MM.1S (cell line): ENCODE results near the gene PLD3.

Source experiments
- DNase-seq: peaks from one replicate; pipeline ENCODE4 v3.0.0-alpha.2; 2015
- H2AFZ ChIP-seq: fragments of 300-600 bp; sonication (generic); 2 replicates; pipeline ENCODE4 v1.6.0; 2016; ENCODE audit warnings: antibody characterized with exemption, low read length
- H3F3A ChIP-seq: fragments of 300-600 bp; sonication (generic); 2 replicates; pipeline ENCODE4 v1.6.1; 2016; ENCODE audit warnings: mild to moderate bottlenecking, antibody characterized with exemption, low read length, moderate library complexity, mixed read lengths; ENCODE audit not compliant: insufficient read depth
- H3K27ac ChIP-seq: fragments of 300-600 bp; sonication (generic); 2 replicates; pipeline ENCODE4 v1.5.1; 2016; ENCODE audit warnings: mild to moderate bottlenecking, low read length
- H3K27me3 ChIP-seq: fragments of 300-600 bp; sonication (generic); replicated peaks from 2 replicates; pipeline ENCODE4 v1.6.0; 2016; ENCODE audit warnings: low read length; ENCODE audit not compliant: insufficient read depth
- H3K36me3 ChIP-seq: fragments of 300-600 bp; sonication (generic); replicated peaks from 2 replicates; pipeline ENCODE4 v1.6.1; 2016; ENCODE audit warnings: mild to moderate bottlenecking, low read length, mixed read lengths; ENCODE audit not compliant: insufficient read depth
- H3K4me1 ChIP-seq: fragments of 300-600 bp; sonication (generic); 2 replicates; pipeline ENCODE4 v1.6.1; 2016; ENCODE audit warnings: low read length, mixed read lengths
- H3K4me2 ChIP-seq: fragments of 300-600 bp; sonication (generic); 2 replicates; pipeline ENCODE4 v1.6.0; 2016; ENCODE audit warnings: low read depth, low read length
- H3K4me3 ChIP-seq: fragments of 300-600 bp; sonication (generic); 2 replicates; pipeline ENCODE4 v1.5.1; 2016; ENCODE audit warnings: low read length, mixed read lengths
- H3K79me2 ChIP-seq: fragments of 300-600 bp; sonication (generic); 2 replicates; pipeline ENCODE4 v1.6.1; 2016; ENCODE audit warnings: mixed run types, low read length, mixed read lengths
- H3K9ac ChIP-seq: fragments of 300-600 bp; sonication (generic); 2 replicates; pipeline ENCODE4 v1.6.1; 2016; ENCODE audit warnings: low read length, mixed read lengths
- H3K9me2 ChIP-seq: fragments of 300-600 bp; sonication (generic); replicated peaks from 2 replicates; pipeline ENCODE4 v1.6.1; 2016; ENCODE audit warnings: mild to moderate bottlenecking, low read length, mixed read lengths; ENCODE audit not compliant: insufficient read depth
- H3K9me3 ChIP-seq: fragments of 300-600 bp; sonication (generic); replicated peaks from 2 replicates; pipeline ENCODE4 v1.6.1; 2016; ENCODE audit warnings: mild to moderate bottlenecking, low read length, mixed read lengths; ENCODE audit not compliant: insufficient read depth
- H4K20me1 ChIP-seq: fragments of 300-600 bp; sonication (generic); 2 replicates; pipeline ENCODE4 v1.6.1; 2016; ENCODE audit warnings: mild to moderate bottlenecking, low read length, moderate library complexity, mixed read lengths; ENCODE audit not compliant: insufficient read depth
- CTCF ChIP-seq: fragments of 300-600 bp; sonication (generic); IDR thresholded peaks from 2 replicates; pipeline ENCODE4 v1.5.1; 2016; ENCODE audit warnings: antibody characterized with exemption, low read length, mixed read lengths
- EZH2 ChIP-seq: fragments of 300-600 bp; sonication (generic); optimal IDR thresholded peaks from 2 replicates; pipeline ENCODE3; 2017; ENCODE audit warnings: low read depth, mild to moderate bottlenecking, antibody characterized with exemption, low read length, mixed read lengths
- EZH2phosphoT487 ChIP-seq: fragments of 300-600 bp; sonication (generic); IDR thresholded peaks from 2 replicates; pipeline ENCODE4 v1.6.1; 2018; ENCODE audit warnings: antibody characterized with exemption, low read length

Gene PLD3

GRCh38 chr19:40421993-40422747 lies 73.7 kb downstream of the PLD3 start:
- no peaks in the 10 kb centered on the region for H3K9me3 ChIP-seq
- H3K4me1 ChIP-seq = peaks cover 7% of the 10 kb centered on the region
- H3K4me2 ChIP-seq = peak overlapping the region; percentile 95; the same call in 1 of the 2 replicates
- H3K4me3 ChIP-seq = no peak overlapping the region
- H2AFZ ChIP-seq = no peak overlapping the region
- H3F3A ChIP-seq = peaks cover 5% of the 10 kb centered on the region
- H3K36me3 ChIP-seq = no peaks in the 10 kb centered on the region
- H3K27ac ChIP-seq = no peak overlapping the region
- H3K9ac ChIP-seq = no peak overlapping the region
- H3K9me2 ChIP-seq = no peaks in the 10 kb centered on the region
- H4K20me1 ChIP-seq = no peaks in the 10 kb centered on the region
- H3K79me2 ChIP-seq = peaks cover 4% of the 10 kb centered on the region
- TF ChIP-seq EZH2phosphoT487 = no peak
- TF ChIP-seq EZH2 = no peak
- TF ChIP-seq CTCF = no peak
- no peak for DNase-seq
- no peaks in the 10 kb centered on the region; the same call in 1 of the 2 replicates for H3K27me3 ChIP-seq

- no peak overlapping the region for H3K4me2 ChIP-seq
- H3K79me2 ChIP-seq = peaks cover 4% of the 10 kb centered on the region
- H3K9me2 ChIP-seq = no peaks in the 10 kb centered on the region
- no peaks in the 10 kb centered on the region for H3K9me3 ChIP-seq
- TF ChIP-seq EZH2 = no peak
- TF ChIP-seq EZH2phosphoT487 = no peak
- TF ChIP-seq CTCF = no peak
- no peaks in the 10 kb centered on the region for H4K20me1 ChIP-seq
- H3K4me1 ChIP-seq = peaks cover 7% of the 10 kb centered on the region
- no peak overlapping the region for H3K27ac ChIP-seq
- no peak overlapping the region for H2AFZ ChIP-seq
- H3K9ac ChIP-seq = no peak overlapping the region
- H3F3A ChIP-seq = peaks cover 5% of the 10 kb centered on the region
- no peak for DNase-seq
- H3K36me3 ChIP-seq = no peaks in the 10 kb centered on the region
- H3K27me3 ChIP-seq = no peaks in the 10 kb centered on the region; the same call in 1 of the 2 replicates
- no peak overlapping the region for H3K4me3 ChIP-seq
Observed at GRCh38 chr19:40422748-40423566, 74.5 kb downstream of the PLD3 start.

- Histone ChIP-seq H3K27me3 (no peaks in the 10 kb centered on the region; the same call in 1 of the 2 replicates), H2AFZ (no peak overlapping the region), H3K4me3 (no peak overlapping the region), H3K4me2 (no peak overlapping the region), H3K79me2 (peaks cover 4% of the 10 kb centered on the region), H3K9me3 (no peaks in the 10 kb centered on the region), H3K27ac (no peak overlapping the region), H3K9me2 (no peaks in the 10 kb centered on the region), H4K20me1 (no peaks in the 10 kb centered on the region), H3K4me1 (peaks cover 7% of the 10 kb centered on the region), H3K36me3 (no peaks in the 10 kb centered on the region), H3K9ac (no peak overlapping the region), H3F3A (peaks cover 5% of the 10 kb centered on the region)
- TF ChIP-seq CTCF (no peak), EZH2 (no peak), EZH2phosphoT487 (no peak)
- DNase-seq = no peak
Observed at GRCh38 chr19:40423938-40424337, 75.4 kb downstream of the PLD3 start.
